Lung (tissue), 12 donors: ENCODE results near the gene TMEM209. TPM values are rescaled to one million over a fixed set of nuclear protein-coding genes. Genes with fewer than 3 reads are reported as not detected.
"Not testable (repeated sequence)": the region's sequence is repeated elsewhere in the genome, so short reads cannot be mapped to it uniquely, and the experiment has no call there.

Experiments used
- ATAC-seq: fragments of 200-7000 bp; cut with Tn5 transposase; one replicate; pipeline ENCODE4 v1.9.1; 2020; ENCODE audit warnings: moderate number of reproducible peaks; ENCODE audit not compliant: insufficient read depth, low FRiP score
- DNase-seq, 3 donors: peaks; one replicate each; pipeline ENCODE4 v3.0.0-alpha.2; 2013 to 2017
- H3K27ac ChIP-seq, 2 donors: one replicate each; pipeline ENCODE4 v1.5.1; 2013; ENCODE audit warnings: mild to moderate bottlenecking in 2 of 2, moderate library complexity in 2 of 2, control low read depth in 1 of 2, inconsistent platforms in 1 of 2, low read depth in 1 of 2, low read length in 1 of 2
- H3K27me3 ChIP-seq, 3 donors: one replicate each; pipeline ENCODE4 v1.5.1; 2013; ENCODE audit warnings: low read length in 2 of 3; ENCODE audit not compliant: control insufficient read depth in 3 of 3, insufficient read depth in 3 of 3
- H3K36me3 ChIP-seq, 4 donors: one replicate each; pipeline ENCODE4 v1.5.1; 2013; ENCODE audit warnings: low read length in 4 of 4, mild to moderate bottlenecking in 1 of 4, moderate library complexity in 1 of 4; ENCODE audit not compliant: control insufficient read depth in 4 of 4, insufficient read depth in 4 of 4
- H3K4me1 ChIP-seq, 5 donors: one replicate each; pipeline ENCODE4 v1.5.1; 2013; ENCODE audit warnings: low read length in 5 of 5, mild to moderate bottlenecking in 2 of 5, moderate library complexity in 1 of 5; ENCODE audit not compliant: control insufficient read depth in 5 of 5, insufficient read depth in 5 of 5
- H3K4me3 ChIP-seq: one replicate; pipeline ENCODE4 v1.5.1; 2013; ENCODE audit warnings: mild to moderate bottlenecking, control low read depth, moderate library complexity
- H3K9ac ChIP-seq, 2 donors: one replicate each; pipeline ENCODE4 v1.5.1; 2013; ENCODE audit warnings: low read length in 2 of 2, control low read depth in 1 of 2; ENCODE audit not compliant: insufficient read depth in 1 of 2
- H3K9me3 ChIP-seq, 4 donors: one replicate each; pipeline ENCODE4 v1.5.1; 2013; ENCODE audit warnings: low read length in 3 of 4, mild to moderate bottlenecking in 1 of 4, moderate library complexity in 1 of 4; ENCODE audit not compliant: control insufficient read depth in 4 of 4, insufficient read depth in 3 of 4
- WGBS, 2 donors: extraction: QIAGEN DNeasy Blood & Tissue Kit; methylation state at CpG; one replicate each; pipeline ENCODE4 v1.1.7; 2013; 5-methylcytosine and 5-hydroxymethylcytosine counted together
- polyA plus RNA-seq, 2 donors: library from polyadenylated mRNA; stranded (reverse); fragments of 200-250 nt; gene quantifications; one replicate each; pipeline ENCODE4 v1.2.1, GENCODE V29; 2013
- total RNA-seq, 2 donors: library from RNA; depleted of rRNA in 1 of 2; stranded (reverse); fragments of >200 nt in 1 of 2; gene quantifications; one replicate each; pipeline ENCODE4 v1.2.1, GENCODE V29; 2014 to 2021
- TF ChIP-seq, protein P1 (sequence below): IDR thresholded peaks from 2 replicates; pipeline ENCODE4 v1.5.1; 2012; ENCODE audit warnings: mild to moderate bottlenecking; ENCODE audit errors: control extremely low read depth, extremely low read depth
- donor health status: control.
- donor health status: control.
- donor health status: Bipolar disorder and iron deficiency.
- donor health status: healthy.
- donor health status: DM: yes; HTN: yes; CAD: no.

TMEM209 gene
- total and polyA plus RNA-seq, 4 donors: 8.3 to 22.2 (median 12.6) TPM

DNA sequence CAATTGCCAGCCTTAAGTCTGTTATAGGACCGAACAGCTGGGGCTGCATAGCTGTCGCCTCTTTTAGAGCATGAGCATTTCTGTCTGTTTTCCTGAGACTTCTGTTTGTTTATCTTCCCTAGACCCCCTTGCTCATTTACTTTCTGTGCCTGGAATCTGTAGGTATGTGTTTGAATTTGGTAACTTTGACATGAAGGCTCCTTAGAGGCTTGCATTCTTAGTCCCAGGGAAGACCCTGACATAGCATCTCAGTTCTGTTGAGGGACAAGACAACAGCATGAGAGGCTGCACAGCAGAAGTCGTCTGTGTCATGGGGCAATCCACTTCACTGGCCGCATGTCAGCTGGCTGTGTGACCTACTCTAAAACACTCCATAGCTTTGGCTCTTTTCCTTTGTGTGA lies 76.2 kb downstream of the TMEM209 start:
- no peak overlapping the region for H3K27ac ChIP-seq
- WGBS, 2 donors: 77 to 89% methylated on average over 4 of the region's 4 CpGs
- TF ChIP-seq, protein P1, sequence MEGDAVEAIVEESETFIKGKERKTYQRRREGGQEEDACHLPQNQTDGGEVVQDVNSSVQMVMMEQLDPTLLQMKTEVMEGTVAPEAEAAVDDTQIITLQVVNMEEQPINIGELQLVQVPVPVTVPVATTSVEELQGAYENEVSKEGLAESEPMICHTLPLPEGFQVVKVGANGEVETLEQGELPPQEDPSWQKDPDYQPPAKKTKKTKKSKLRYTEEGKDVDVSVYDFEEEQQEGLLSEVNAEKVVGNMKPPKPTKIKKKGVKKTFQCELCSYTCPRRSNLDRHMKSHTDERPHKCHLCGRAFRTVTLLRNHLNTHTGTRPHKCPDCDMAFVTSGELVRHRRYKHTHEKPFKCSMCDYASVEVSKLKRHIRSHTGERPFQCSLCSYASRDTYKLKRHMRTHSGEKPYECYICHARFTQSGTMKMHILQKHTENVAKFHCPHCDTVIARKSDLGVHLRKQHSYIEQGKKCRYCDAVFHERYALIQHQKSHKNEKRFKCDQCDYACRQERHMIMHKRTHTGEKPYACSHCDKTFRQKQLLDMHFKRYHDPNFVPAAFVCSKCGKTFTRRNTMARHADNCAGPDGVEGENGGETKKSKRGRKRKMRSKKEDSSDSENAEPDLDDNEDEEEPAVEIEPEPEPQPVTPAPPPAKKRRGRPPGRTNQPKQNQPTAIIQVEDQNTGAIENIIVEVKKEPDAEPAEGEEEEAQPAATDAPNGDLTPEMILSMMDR: no peak
- no peak overlapping the region for H3K9ac ChIP-seq
- H3K9me3 ChIP-seq: no peaks in the 10 kb centered on the region
- H3K27me3 ChIP-seq: no peaks in the 10 kb centered on the region
- no peak overlapping the region for H3K4me3 ChIP-seq
- H3K36me3 ChIP-seq: peaks cover 17 to 32% (median 26%) of the 10 kb centered on the region in 4 donors
- ATAC-seq (no peak), DNase-seq (peak; percentile 68 to 88 (median 88))
- H3K4me1 ChIP-seq: peaks cover 0 to 30% (median 5%) of the 10 kb centered on the region in 5 donors

DNA sequence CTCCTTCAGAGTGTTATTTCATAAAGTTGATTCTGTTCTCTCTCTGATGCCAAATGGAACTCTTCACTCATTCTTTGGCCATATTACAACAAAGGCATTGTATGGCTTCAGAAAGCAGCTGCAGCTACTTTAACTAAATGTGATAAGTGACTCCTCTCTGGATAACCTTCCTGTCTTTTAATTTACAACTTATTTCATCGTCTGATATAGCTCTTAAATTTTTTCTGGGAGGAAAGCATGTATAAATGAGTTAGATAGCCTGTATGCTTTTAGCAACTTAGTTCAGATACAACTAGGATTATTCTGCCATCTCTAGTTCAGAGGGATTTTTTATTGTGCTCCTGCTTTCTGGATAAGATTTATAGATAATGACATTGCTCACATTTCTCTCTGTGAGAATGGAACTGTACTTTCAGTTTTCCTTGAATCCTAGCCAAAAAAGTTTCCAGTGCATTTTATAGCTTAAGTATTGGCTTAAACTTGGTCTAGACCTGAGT lies 77.3 kb downstream of the TMEM209 start:
- ATAC-seq: no peak
- Histone ChIP-seq H3K27ac (no peak overlapping the region), H3K4me1 (peaks cover 0 to 30% (median 5%) of the 10 kb centered on the region in 5 donors), H3K36me3 (peaks cover 14 to 27% (median 25%) of the 10 kb centered on the region in 4 donors), H3K27me3 (no peaks in the 10 kb centered on the region), H3K4me3 (no peak overlapping the region), H3K9ac (no peak overlapping the region), H3K9me3 (no peaks in the 10 kb centered on the region)
- TF ChIP-seq, protein P1: no peak
- 44 to 60% methylated on average over 1 of the region's 1 CpG for WGBS, 2 donors
- DNase-seq: peak in 2 of 3 donors; percentile 83 to 84

DNA sequence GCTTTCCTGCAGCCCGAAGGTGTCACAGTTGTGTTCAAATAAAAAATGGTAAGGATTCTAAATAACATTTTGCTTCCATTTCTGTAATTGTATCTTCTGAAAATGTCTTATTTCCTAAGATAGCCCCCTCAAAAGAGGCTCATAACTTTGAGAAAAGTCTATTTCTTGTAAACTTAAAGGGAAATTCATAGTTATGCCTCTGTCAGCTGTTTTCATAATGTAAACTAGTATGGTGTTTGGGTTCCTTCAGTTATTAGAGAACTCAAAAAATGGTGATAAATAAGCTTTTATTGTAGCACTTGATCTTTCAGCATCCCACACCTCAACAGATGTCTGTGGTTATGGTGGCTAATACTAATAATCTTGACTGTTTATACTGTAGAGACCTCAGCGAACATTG lies 77.8 kb downstream of the TMEM209 start:
- peaks cover 0 to 30% (median 5%) of the 10 kb centered on the region in 5 donors for H3K4me1 ChIP-seq
- ATAC-seq (no peak), DNase-seq (no peak)
- H3K9me3 ChIP-seq: no peaks in the 10 kb centered on the region
- H3K4me3 ChIP-seq: no peak overlapping the region
- TF ChIP-seq, protein P1: no peak
- H3K9ac ChIP-seq: peak overlapping the region in 1 of 2 donors; percentile 50
- 64 to 76% methylated on average over 2 of the region's 2 CpGs for WGBS, 2 donors
- no peak overlapping the region for H3K27ac ChIP-seq
- H3K27me3 ChIP-seq: no peaks in the 10 kb centered on the region
- H3K36me3 ChIP-seq: peaks cover 16 to 30% (median 28%) of the 10 kb centered on the region in 4 donors

DNA sequence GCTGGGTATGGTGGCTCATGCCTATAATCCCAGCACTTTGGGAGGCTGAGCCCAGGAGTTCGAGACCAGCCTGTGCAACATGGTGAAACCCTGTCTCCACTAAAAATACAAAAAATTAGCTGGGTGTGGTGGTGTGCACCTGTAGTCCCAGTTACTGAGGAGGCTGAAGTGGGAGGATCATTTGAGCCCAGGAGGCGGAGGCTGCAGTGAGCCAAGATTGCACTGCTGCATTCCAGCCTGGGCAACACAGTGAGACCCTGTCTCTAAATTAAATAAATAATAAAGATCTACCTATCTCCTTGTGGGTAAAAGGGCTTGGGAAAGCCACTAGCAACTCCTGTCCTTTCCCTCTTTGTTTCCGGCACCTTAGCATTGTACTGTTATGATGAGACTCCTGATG lies 78.4 kb downstream of the TMEM209 start:
- 96 to 100% methylated on average over 3 of the region's 3 CpGs for WGBS, 2 donors

More for the DNA sequence above, 78.4 kb downstream of the TMEM209 start:
- H3K27me3 ChIP-seq, H3K4me3 ChIP-seq, DNase-seq, H3K27ac ChIP-seq, ATAC-seq, H3K9me3 ChIP-seq: not testable (repeated sequence)
- Histone ChIP-seq H3K36me3 (peaks cover 14 to 34% (median 29%) of the 10 kb centered on the region in 4 donors), H3K9ac (peak overlapping the region in 1 of 2 donors; percentile 50), H3K4me1 (peaks cover 0 to 30% (median 5%) of the 10 kb centered on the region in 5 donors)
